Spinal cord (tissue), 10 donors: ENCODE data around the gene DLG2. TPM values are rescaled to one million over a fixed set of nuclear protein-coding genes. Genes with fewer than 3 reads are reported as not detected.

ENCODE experiments used
- DNase-seq, 6 donors: peaks; one replicate each; pipeline versions ENCODE4 v3.0.0 to v3.0.0-alpha.2; 2013 to 2015; ENCODE audit warnings: low spot score in 6 of 6, low read depth in 4 of 6
- H3K27ac ChIP-seq: one replicate; pipeline ENCODE4 v1.5.1; 2013; ENCODE audit warnings: low read depth, low read length, control low read depth
- H3K27me3 ChIP-seq: one replicate; pipeline ENCODE4 v1.6.1; 2013; ENCODE audit warnings: low read length; ENCODE audit not compliant: control insufficient read depth, insufficient read depth
- H3K36me3 ChIP-seq: one replicate; pipeline ENCODE4 v1.6.1; 2013; ENCODE audit warnings: low read length; ENCODE audit not compliant: control insufficient read depth, insufficient read depth
- H3K4me1 ChIP-seq: one replicate; pipeline ENCODE4 v1.6.1; 2013; ENCODE audit warnings: low read length; ENCODE audit not compliant: control insufficient read depth, insufficient read depth
- H3K4me3 ChIP-seq: one replicate; pipeline ENCODE4 v1.5.1; 2013; ENCODE audit warnings: low read depth, low read length, control low read depth
- H3K9me3 ChIP-seq: one replicate; pipeline ENCODE4 v1.6.1; 2013; ENCODE audit warnings: low read length; ENCODE audit not compliant: control insufficient read depth, insufficient read depth
- WGBS: methylation state at CpG from one replicate; pipeline ENCODE4 v1.1.5; 2013; ENCODE audit warnings: missing lambda C conversion rate; ENCODE audit not compliant: insufficient coverage; 5-methylcytosine and 5-hydroxymethylcytosine counted together
- polyA plus RNA-seq, 2 donors: library from polyadenylated mRNA; unstranded; fragments of 120-200 nt; gene quantifications; one replicate each; pipeline ENCODE4 v1.2.1, GENCODE V29; 2013; ENCODE audit not compliant: insufficient read length in 2 of 2
- total RNA-seq, 2 donors: library from RNA; depleted of rRNA in 1 of 2; stranded (reverse); fragments of 120-200 nt in 1 of 2; fragments of >200 nt in 1 of 2; gene quantifications; one replicate each; pipeline versions ENCODE4 v1.2.3 to v1.2.4, GENCODE V29; 2013 to 2014
- donor health status: healthy.

DLG2 gene
- total and polyA plus RNA-seq, 4 donors, result 37.7 to 111 (median 49.0) TPM

DNA sequence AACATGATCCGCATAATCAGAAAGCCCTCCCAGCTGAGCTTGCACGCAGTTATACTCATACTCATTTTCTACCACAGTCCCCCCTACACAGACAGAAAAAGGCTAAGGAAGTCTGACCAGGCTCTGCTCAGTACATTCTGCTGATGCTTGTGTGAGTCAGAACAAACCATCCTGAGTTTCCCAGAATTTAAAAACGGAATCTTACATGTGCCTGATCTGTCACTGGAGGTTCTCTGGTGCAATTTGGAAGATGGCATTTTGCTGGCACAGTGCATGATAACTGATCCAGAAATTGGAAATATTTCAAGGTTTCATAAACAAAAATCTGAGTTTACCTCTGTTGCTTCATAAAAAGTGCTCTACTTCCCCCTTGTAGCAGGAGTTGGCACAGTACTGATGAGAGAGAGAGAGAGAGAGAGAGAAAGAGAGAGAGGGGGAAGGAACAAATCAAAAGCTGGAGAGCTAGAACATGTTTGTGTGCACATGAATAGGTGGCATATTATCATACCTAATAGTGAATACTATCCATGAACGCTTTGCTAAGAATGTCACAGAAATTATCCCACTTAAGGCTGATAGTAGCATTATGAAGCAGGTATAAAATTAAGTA, 1085.3 kb downstream of the DLG2 start:
- Histone ChIP-seq H3K4me3 (no peak overlapping the region), H3K36me3 (no peaks in the 10 kb centered on the region), H3K27me3 (no peaks in the 10 kb centered on the region), H3K27ac (no peak overlapping the region), H3K9me3 (no peaks in the 10 kb centered on the region), H3K4me1 (peaks cover 4% of the 10 kb centered on the region)
- DNase-seq, result peak in 2 of 6 donors; percentile 73 to 77
- WGBS, result 80% methylated on average over 1 of the region's 4 CpGs

DNA sequence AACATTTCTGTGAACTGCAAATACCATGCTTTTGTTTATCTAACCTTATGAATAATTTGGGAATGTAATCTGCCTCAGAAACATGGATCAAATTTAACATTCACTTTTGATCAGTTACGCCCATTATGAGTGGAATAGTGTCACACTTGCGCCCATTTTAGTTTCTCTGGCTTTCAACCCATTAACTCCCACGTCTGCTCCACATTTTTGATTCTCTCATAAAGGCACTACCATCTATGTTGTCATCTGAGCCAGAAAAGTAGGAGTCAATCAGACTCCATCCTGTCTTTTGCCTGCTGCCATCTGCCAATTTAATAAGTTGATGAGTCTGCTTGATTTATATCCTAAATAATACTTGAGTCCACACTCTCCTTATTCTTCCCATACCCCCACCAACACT, 1090.7 kb downstream of the DLG2 start:
- Histone ChIP-seq H3K36me3 (no peaks in the 10 kb centered on the region), H3K27me3 (no peaks in the 10 kb centered on the region), H3K4me3 (no peak overlapping the region), H3K4me1 (no peaks in the 10 kb centered on the region), H3K27ac (no peak overlapping the region), H3K9me3 (no peaks in the 10 kb centered on the region)
- DNase-seq, result no peak
- 95% methylated on average over 3 of the region's 3 CpGs for WGBS

DNA sequence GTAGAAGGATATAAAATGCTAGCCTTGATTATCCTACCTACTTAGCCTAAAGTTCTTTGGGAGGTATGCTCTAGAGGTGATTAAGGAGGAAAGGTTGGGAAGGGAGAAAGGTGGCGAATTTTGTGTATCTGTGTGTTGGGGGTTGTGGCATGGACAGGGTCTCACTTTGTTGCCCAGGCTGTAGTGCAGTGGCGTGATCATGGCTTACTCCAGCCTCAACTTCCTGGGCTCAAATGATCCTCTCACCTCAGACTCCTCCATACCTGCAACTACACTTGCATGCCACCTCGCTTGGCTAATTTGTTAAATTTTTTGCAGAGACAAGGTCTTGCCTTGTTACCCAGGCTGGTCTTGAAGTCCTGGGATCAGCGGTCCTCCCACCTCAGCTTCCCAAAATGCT, 1094.8 kb downstream of the DLG2 start:
- no peaks in the 10 kb centered on the region for H3K36me3 ChIP-seq
- no peaks in the 10 kb centered on the region for H3K27me3 ChIP-seq
- no peak overlapping the region for H3K4me3 ChIP-seq
- H3K9me3 ChIP-seq, result no peaks in the 10 kb centered on the region
- WGBS, result 100% methylated on average over 1 of the region's 4 CpGs
- DNase-seq, result no peak
- H3K4me1 ChIP-seq, result no peaks in the 10 kb centered on the region
- no peak overlapping the region for H3K27ac ChIP-seq

DNA sequence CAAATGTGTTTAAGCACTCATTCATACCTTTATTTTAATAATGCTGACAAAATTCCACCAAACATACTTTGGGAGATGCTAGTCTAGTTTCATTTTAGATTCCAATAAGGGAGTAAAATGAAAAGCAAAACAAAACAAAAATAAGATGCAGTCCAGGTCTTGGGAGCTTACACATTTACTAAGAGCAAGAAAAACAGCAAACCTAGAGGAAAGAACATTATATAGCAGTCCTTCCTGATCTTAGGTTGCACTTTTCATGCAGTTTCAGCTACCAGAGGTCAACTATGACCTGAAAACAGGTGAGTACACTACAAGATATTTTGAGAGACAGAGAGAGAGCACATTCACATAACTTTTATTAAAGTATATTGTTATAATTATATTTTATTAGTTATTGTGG, 1100.9 kb downstream of the DLG2 start:
- H3K9me3 ChIP-seq, result no peaks in the 10 kb centered on the region
- no peaks in the 10 kb centered on the region for H3K4me1 ChIP-seq
- DNase-seq, result no peak
- H3K27ac ChIP-seq, result no peak overlapping the region
- H3K36me3 ChIP-seq, result no peaks in the 10 kb centered on the region
- H3K4me3 ChIP-seq, result no peak overlapping the region
- H3K27me3 ChIP-seq, result no peaks in the 10 kb centered on the region

DNA sequence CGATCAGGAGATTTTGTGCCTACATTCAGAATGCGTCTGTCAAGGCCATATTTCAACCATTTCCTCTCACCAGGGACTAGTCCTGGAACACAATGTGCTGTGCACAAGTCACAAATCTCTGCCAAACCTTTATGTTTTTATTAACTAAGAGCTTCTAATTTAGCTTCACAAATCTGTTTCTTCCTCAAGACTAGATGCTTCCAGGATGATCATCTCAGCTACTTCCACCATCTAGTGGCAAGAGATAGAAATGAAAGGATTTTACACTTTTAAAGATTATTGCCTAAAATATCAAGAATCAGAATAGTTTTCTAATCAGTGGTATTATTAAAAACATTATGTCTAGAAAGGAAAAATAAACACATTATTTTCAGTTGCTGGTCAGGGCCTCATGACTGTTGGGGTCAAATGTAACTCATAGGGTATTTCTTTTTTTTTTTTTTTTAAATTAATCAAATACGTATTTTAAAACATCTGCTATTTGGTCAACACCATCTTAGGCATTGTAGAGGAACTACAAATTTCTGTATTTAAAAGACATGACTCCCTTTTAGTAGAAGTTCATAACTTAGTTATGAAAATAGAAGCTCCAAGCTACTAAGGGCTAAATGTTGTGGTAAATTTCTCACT, 1102.6 kb downstream of the DLG2 start:
- H3K4me1 ChIP-seq, result no peaks in the 10 kb centered on the region
- H3K4me3 ChIP-seq, result no peak overlapping the region
- peak in 4 of 6 donors; percentile 23 to 87 (median 51) for DNase-seq
- H3K9me3 ChIP-seq, result no peaks in the 10 kb centered on the region
- no peaks in the 10 kb centered on the region for H3K27me3 ChIP-seq
- no peaks in the 10 kb centered on the region for H3K36me3 ChIP-seq
- 43% methylated on average over 1 of the region's 3 CpGs for WGBS
- no peak overlapping the region for H3K27ac ChIP-seq

DNA sequence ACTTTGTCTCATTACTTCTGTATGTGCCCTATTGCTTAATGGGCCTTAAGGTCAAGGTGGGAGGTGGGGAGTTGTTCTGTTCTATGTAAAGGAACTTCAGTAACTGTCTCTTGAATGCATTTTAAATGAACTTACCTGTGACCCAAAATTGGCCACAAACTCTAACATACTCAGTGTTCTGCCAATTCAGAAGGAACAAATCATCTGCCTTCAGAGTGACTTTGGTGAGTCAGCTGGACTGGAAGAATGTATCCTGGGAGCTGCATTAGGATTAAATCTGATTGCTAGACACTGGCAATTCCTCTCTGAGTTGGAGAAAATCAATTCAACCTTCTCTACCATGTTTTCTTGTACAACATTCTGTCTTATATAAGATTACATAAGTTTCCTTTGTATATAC, 1104.8 kb downstream of the DLG2 start:
- H3K27me3 ChIP-seq, result no peaks in the 10 kb centered on the region
- DNase-seq, result no peak
- H3K36me3 ChIP-seq, result no peaks in the 10 kb centered on the region
- no peaks in the 10 kb centered on the region for H3K4me1 ChIP-seq
- H3K9me3 ChIP-seq, result no peaks in the 10 kb centered on the region
- H3K27ac ChIP-seq, result no peak overlapping the region
- no peak overlapping the region for H3K4me3 ChIP-seq

DNA sequence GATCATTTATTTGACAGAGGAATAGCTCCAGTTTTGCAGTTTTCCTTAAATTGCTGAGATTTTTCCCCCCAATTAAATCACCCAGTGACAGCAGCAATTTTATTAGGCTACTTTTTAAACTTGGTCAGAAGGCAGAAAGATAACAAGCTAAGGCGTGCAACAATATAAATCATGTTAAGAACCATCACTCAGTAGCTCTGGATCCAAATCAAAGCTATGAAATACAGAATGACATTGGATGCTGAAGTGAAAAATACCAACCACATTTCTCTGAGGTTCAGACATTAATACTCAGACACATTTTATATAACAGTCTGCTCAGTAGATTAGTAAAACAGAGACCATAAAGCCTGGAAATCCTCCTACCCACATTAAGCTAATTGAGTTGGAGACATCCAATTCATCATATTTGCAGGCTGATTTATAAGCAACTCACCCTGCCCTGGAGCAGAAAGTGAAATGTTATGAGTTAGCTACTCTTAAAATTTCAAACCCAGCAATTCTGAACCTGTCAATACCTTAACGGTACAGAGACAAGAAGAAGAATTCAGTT, 1108.4 kb downstream of the DLG2 start:
- Histone ChIP-seq H3K4me3 (no peak overlapping the region), H3K36me3 (no peaks in the 10 kb centered on the region), H3K27me3 (no peaks in the 10 kb centered on the region), H3K4me1 (no peaks in the 10 kb centered on the region), H3K27ac (no peak overlapping the region), H3K9me3 (no peaks in the 10 kb centered on the region)
- no CpG with 5 or more reads among the region's 2 CpGs for WGBS
- peak in 1 of 6 donors; percentile 59 for DNase-seq

DNA sequence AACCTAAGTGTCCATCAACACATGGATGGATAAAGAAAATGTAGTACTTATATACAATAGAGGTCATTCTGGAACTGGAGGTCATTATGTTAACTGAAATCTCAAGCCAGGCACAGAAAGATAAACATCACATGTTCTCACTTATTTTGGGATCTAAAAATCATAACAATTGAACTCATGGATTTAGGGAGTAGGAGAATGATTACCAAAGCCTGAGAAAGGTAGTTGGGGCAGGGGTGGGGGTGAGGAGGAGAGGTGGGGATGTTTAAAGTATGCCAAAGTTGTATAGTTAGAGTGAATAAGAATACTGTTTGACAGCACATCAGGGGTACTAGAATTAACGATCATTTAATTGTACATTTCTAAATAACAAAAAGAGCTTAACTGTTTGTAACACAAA, 1112.7 kb downstream of the DLG2 start:
- no peak for DNase-seq
- Histone ChIP-seq H3K4me1 (no peaks in the 10 kb centered on the region), H3K36me3 (no peaks in the 10 kb centered on the region), H3K9me3 (no peaks in the 10 kb centered on the region), H3K27ac (no peak overlapping the region), H3K4me3 (no peak overlapping the region), H3K27me3 (no peaks in the 10 kb centered on the region)
- WGBS, result no CpG with 5 or more reads among the region's 1 CpG

DNA sequence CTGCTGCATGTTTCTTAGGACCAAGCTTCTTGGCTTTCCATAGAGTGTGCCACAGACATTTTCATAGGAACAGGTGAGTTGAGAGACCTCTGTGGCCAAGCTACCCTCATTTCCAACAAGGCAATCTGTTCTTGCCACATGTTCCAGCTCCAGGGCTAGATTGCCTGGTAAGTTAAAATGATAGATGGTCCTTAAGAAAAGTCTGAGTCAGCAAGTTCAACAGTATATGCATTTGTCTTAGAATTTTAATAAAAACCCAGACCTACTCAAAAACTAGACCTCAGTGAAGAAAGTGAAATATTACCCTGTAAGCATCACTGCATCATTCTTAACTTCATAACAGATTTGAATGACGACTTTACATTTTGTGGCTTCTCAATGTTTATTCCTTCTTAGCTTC, 1123.6 kb downstream of the DLG2 start:
- no peak for DNase-seq
- Histone ChIP-seq H3K4me3 (no peak overlapping the region), H3K27ac (no peak overlapping the region), H3K4me1 (no peaks in the 10 kb centered on the region), H3K9me3 (no peaks in the 10 kb centered on the region), H3K27me3 (no peaks in the 10 kb centered on the region), H3K36me3 (no peaks in the 10 kb centered on the region)
- WGBS, result no CpG with 5 or more reads among the region's 1 CpG

DNA sequence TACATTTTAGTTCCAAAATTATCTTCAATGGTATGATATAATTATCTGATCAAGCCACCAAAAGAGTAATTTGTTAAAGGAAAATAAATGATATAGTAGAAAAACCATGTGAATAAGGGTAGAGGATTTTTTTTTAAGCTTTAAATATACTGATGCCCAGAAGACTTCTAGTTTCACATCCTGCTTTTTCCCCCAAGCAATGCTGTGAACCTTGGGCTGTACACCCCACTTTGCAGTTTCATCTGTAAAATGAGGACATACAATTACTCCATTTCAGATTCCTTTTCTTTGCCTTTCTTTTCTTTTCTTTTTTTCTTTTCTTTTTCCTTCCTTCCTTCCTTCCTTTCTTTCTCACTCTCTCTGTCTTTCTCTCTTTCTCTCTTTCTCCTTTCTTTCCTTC, 1125.4 kb downstream of the DLG2 start:
- Histone ChIP-seq H3K27me3 (no peaks in the 10 kb centered on the region), H3K4me3 (no peak overlapping the region), H3K4me1 (no peaks in the 10 kb centered on the region), H3K9me3 (no peaks in the 10 kb centered on the region), H3K36me3 (no peaks in the 10 kb centered on the region), H3K27ac (no peak overlapping the region)
- no peak for DNase-seq
